Panc1 (cell line): ENCODE results near the gene SZT2. TPM values are rescaled to one million over a fixed set of nuclear protein-coding genes. Genes with fewer than 3 reads are reported as not detected.

Source experiments
- ATAC-seq: fragments of 200-7000 bp; cut with Tn5 transposase; 2 replicates; pipeline ENCODE4 v1.9.1; 2020; ENCODE audit warnings: mild to moderate bottlenecking, moderate library complexity
- BruUV-seq: library from RNA; stranded (reverse); fragments of 400-500 nt; replicated peaks from 2 replicates; lab custom pipeline; 2021; lab: Mats Ljungman, UMichigan
- CTCF ChIA-PET: fragments of 300-600 bp; sonication (Branson Sonifier 250); formaldehyde crosslinking; loops from one replicate; lab custom pipeline; 2022; ENCODE audit warnings: antibody characterized with exemption; lab: Charles Lee
- POLR2A ChIA-PET: fragments of 300-600 bp; sonication (Branson Sonifier 250); formaldehyde crosslinking; loops from one replicate; lab custom pipeline; 2022; ENCODE audit warnings: antibody characterized with exemption; lab: Charles Lee
- DNase-seq: peaks from one replicate; pipeline ENCODE4 v3.0.0-alpha.2; 2010; ENCODE audit warnings: low read depth, low spot score
- H3K27ac ChIP-seq: 2 replicates; pipeline ENCODE4 v1.5.1; 2011; ENCODE audit warnings: mild to moderate bottlenecking, low read length, inconsistent platforms
- H3K27me3 ChIP-seq: fragments of 200-500 bp; sonication (Bioruptor generic); 2 replicates; pipeline ENCODE4 v1.6.0; 2014; ENCODE audit warnings: low read length, inconsistent platforms; ENCODE audit not compliant: control insufficient read depth, insufficient read depth
- H3K36me3 ChIP-seq: fragments of 200-500 bp; sonication (Bioruptor generic); 2 replicates; pipeline ENCODE4 v1.5.1; 2014; ENCODE audit warnings: inconsistent platforms, mild to moderate bottlenecking, low read length, moderate library complexity; ENCODE audit not compliant: control insufficient read depth, insufficient read depth
- H3K4me1 ChIP-seq: 2 replicates; pipeline ENCODE4 v1.5.1; 2011; ENCODE audit warnings: inconsistent platforms, mild to moderate bottlenecking, low read length, moderate library complexity; ENCODE audit not compliant: control insufficient read depth, insufficient read depth
- H3K4me3 ChIP-seq, 2 experiments: 2 replicates each; pipeline ENCODE4 v1.5.1; 2011 to 2012; ENCODE audit warnings: low read depth in 2 of 2, low read length in 2 of 2, mild to moderate bottlenecking in 2 of 2, inconsistent platforms in 1 of 2, moderate library complexity in 1 of 2
- H3K9me3 ChIP-seq: fragments of 200-500 bp; sonication (Bioruptor generic); 2 replicates; pipeline ENCODE4 v1.5.1; 2014; ENCODE audit warnings: low read depth, mild to moderate bottlenecking, inconsistent platforms, low read length, moderate library complexity; ENCODE audit not compliant: control insufficient read depth, insufficient read depth
- CTCF ChIP-seq: fragments of 450-650 bp; IDR thresholded peaks from 2 replicates; pipeline ENCODE4 v1.5.1; 2017; ENCODE audit warnings: mild to moderate bottlenecking
- POLR2AphosphoS5 ChIP-seq: IDR thresholded peaks from 2 replicates; pipeline ENCODE4 v1.6.1; 2012; ENCODE audit warnings: mild to moderate bottlenecking, low read depth, low read length, moderate library complexity
- REST ChIP-seq, 2 experiments: IDR thresholded peaks; 2 replicates each; pipeline ENCODE4 v1.6.1; 2011 to 2012; ENCODE audit warnings: low read depth in 2 of 2, control low read depth in 1 of 2, low read length in 1 of 2, mild to moderate bottlenecking in 1 of 2, moderate library complexity in 1 of 2; ENCODE audit not compliant: insufficient read depth in 1 of 2
- SIN3A ChIP-seq: IDR thresholded peaks from 2 replicates; pipeline ENCODE4 v1.6.1; 2012; ENCODE audit warnings: low read depth, mild to moderate bottlenecking, low read length, moderate library complexity, borderline replicate concordance; ENCODE audit not compliant: insufficient read depth
- TCF7L2 ChIP-seq: IDR thresholded peaks from 2 replicates; pipeline ENCODE4 v1.6.1; 2011; ENCODE audit warnings: mild to moderate bottlenecking, low read depth, low read length, inconsistent platforms
- in situ Hi-C: cut with HindIII; loops from 2 replicates; pipeline ENCODE4 v1.10.0; 2016; ENCODE audit warnings: low sequenced_read_pairs, low pct_unique_long_range_greater_than_20kb
- intact Hi-C: fragments of 100-400 bp; cut with micrococcal nuclease; formaldehyde crosslinking; loops from one replicate; pipeline ENCODE4 v1.10.0; 2022; ENCODE audit not compliant: unreplicated experiment
- total RNA-seq: library from RNA; stranded (reverse); gene quantifications from one replicate; pipeline ENCODE4 v1.2.1, GENCODE V29; 2021; ENCODE audit not compliant: unreplicated experiment

SZT2 gene
- total RNA-seq, 1 experiment from 2014 or later, result 40.2 TPM

DNA sequence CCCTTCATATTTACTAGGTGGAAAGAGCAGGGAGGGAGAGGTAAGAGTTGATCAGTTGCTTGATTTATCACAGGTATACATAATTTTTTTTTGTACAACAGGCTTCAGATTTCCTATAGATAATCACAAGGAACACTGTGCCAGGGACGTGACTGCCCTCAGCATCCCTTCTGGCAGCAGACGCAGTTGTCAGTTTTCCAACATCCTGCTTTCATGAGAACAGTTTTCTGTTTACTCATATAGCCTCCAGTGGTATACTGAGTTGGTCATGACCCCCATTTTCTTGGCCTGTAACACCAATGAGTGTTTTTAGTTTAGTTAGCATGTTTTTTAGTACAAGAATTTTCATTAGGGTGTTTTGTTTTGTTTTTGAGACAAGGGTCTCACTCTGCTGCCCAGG lies 103.1 kb downstream of the SZT2 start:
- Histone ChIP-seq H3K27me3 (no peaks in the 10 kb centered on the region), H3K4me1 (peaks cover 9% of the 10 kb centered on the region), H3K27ac (no peak overlapping the region), H3K4me3 (no peak overlapping the region), H3K36me3 (no peaks in the 10 kb centered on the region), H3K9me3 (peaks cover 7% of the 10 kb centered on the region; the same call in 1 of the 2 replicates)
- DNase-seq, result no peak
- intact Hi-C loops (no loop called here), in situ Hi-C loops (no loop called here)
- no peak for TF ChIP-seq CTCF
- TF ChIP-seq POLR2AphosphoS5, result no peak
- no peak for TF ChIP-seq SIN3A
- no peak for TF ChIP-seq REST (IDR thresholded peaks at IDR 0.05; ENCODE audit: insufficient read depth in 1 of 2, low read depth in 2 of 2, low read length in 1 of 2)
- no peak for TF ChIP-seq TCF7L2
- ChIA-PET POLR2A (no interaction called here), CTCF (no interaction called here)
- ATAC-seq, result no peak; the same call in 1 of the 2 replicates
- BruUV-seq, result no TSS peak

GRCh38 chr1:43493661-43494450 lies 104.2 kb downstream of the SZT2 start:
- Histone ChIP-seq H3K27me3 (no peaks in the 10 kb centered on the region), H3K4me3 (no peak overlapping the region), H3K36me3 (no peaks in the 10 kb centered on the region), H3K27ac (no peak overlapping the region; the same call in 1 of the 2 replicates), H3K4me1 (peaks cover 9% of the 10 kb centered on the region), H3K9me3 (no peaks in the 10 kb centered on the region)
- BruUV-seq, result no TSS peak
- peak; percentile 77 for ATAC-seq
- intact Hi-C loops (no loop called here), in situ Hi-C loops (no loop called here)
- DNase-seq, result no peak
- TF ChIP-seq REST (IDR thresholded peaks at IDR 0.05; ENCODE audit: insufficient read depth in 1 of 2, low read depth in 2 of 2, low read length in 1 of 2), result no peak
- TF ChIP-seq POLR2AphosphoS5, result no peak
- no peak for TF ChIP-seq SIN3A
- TF ChIP-seq CTCF, result no peak
- TF ChIP-seq TCF7L2, result no peak
- ChIA-PET CTCF (interaction anchor here (0.6 kb wide), 1 partner anchor 460 kb away, joined by 4 read pairs; no protein-coding TSS in a partner anchor), POLR2A (no interaction called here)
